Measurements from ENCODE around the gene CERT1. TPM values are rescaled to one million over a fixed set of nuclear protein-coding genes. Genes with fewer than 3 reads are reported as not detected.

Gene CERT1
- total RNA-seq, 1 experiment from 2014 or later = 50.2 TPM

GRCh38 chr5:75526070-75526469 is 14.6 kb upstream of the CERT1 start:
- H3K79me1 ChIP-seq (ENCODE audit: insufficient read depth, low read depth, low read length, poor library complexity, severe bottlenecking) = peaks cover 6% of the 10 kb centered on the region
- no peak overlapping the region for H3K56ac ChIP-seq (ENCODE audit: insufficient read length, low read depth, low read length)
- Mint-ChIP-seq H3K4me1 (peaks cover 2 to 4% of the 10 kb centered on the region in 2 experiments; a peak in 3 of 4 replicates), H3K4me3 (no peak overlapping the region), H3K9me3 (peaks cover 6 to 7% of the 10 kb centered on the region in 2 experiments), H3K27ac (no peak overlapping the region), H3K27me3 (ENCODE audit: low read depth) (no peaks in the 10 kb centered on the region), H3K36me3 (ENCODE audit: insufficient read depth in 1 of 3, low read depth in 3 of 3) (peaks cover 10 to 13% (median 11%) of the 10 kb centered on the region in 3 experiments)
- no peaks in the 10 kb centered on the region for H3K9me3 ChIP-seq (ENCODE audit: control insufficient read depth, low read depth, low read length)
- H4K91ac ChIP-seq (ENCODE audit: insufficient read length, low read depth, low read length) = no peak overlapping the region
- H2BK12ac ChIP-seq (ENCODE audit: insufficient read length, low read depth, low read length) = no peak overlapping the region
- H2AK5ac ChIP-seq (ENCODE audit: insufficient read length, low read length) = no peak overlapping the region
- H2BK15ac ChIP-seq (ENCODE audit: low read depth, low read length) = no peak overlapping the region
- no peak overlapping the region for H3K9ac ChIP-seq (ENCODE audit: extremely low read depth, insufficient read length, low read length)
- H3K23ac ChIP-seq (ENCODE audit: insufficient read length, low read depth, low read length) = no peak overlapping the region
- H4K20me1 ChIP-seq (ENCODE audit: control insufficient read depth, insufficient read depth, insufficient read length) = no peaks in the 10 kb centered on the region
- H3K27me3 ChIP-seq (ENCODE audit: insufficient read depth, low read length) = no peaks in the 10 kb centered on the region
- no peak overlapping the region for H3K14ac ChIP-seq (ENCODE audit: insufficient read depth, low read length)
- H3K18ac ChIP-seq (ENCODE audit: insufficient read length, low read depth, low read length) = no peak overlapping the region
- H3K79me2 ChIP-seq (ENCODE audit: insufficient read depth, low read length) = peaks cover 2% of the 10 kb centered on the region; the same call in 1 of the 2 replicates
- no peak overlapping the region for H3K4me2 ChIP-seq (ENCODE audit: insufficient read depth, insufficient read length, low read length)
- no peak overlapping the region for H3K27ac ChIP-seq (ENCODE audit: insufficient read length, low read depth, low read length)
- no peak overlapping the region for H3K4ac ChIP-seq (ENCODE audit: low read depth, low read length)
- no peak overlapping the region for H2BK120ac ChIP-seq (ENCODE audit: low read depth, low read length, poor library complexity, severe bottlenecking)
- no peak overlapping the region for H4K5ac ChIP-seq (ENCODE audit: insufficient read length, low read depth, low read length)
- no peak overlapping the region for H2BK5ac ChIP-seq (ENCODE audit: insufficient read length, low read length)
- WGBS (ENCODE audit: extremely low coverage, insufficient read length, low lambda C conversion rate) = no CpG with 5 or more reads among the region's 2 CpGs
- no peak overlapping the region for H2BK20ac ChIP-seq (ENCODE audit: low read depth, low read length, poor library complexity, severe bottlenecking)
- H3K23me2 ChIP-seq (ENCODE audit: insufficient read length, low read depth, low read length, poor library complexity, severe bottlenecking) = no peaks in the 10 kb centered on the region
- no peak overlapping the region for H3T11ph ChIP-seq (ENCODE audit: low read length)
- DNase-seq = no peak
- H4K8ac ChIP-seq (replicated peaks; ENCODE audit: insufficient read length, low read depth, low read length) = no peak overlapping the region
- no peaks in the 10 kb centered on the region for H3K4me1 ChIP-seq (ENCODE audit: insufficient read depth, low read length)
- H2AFZ ChIP-seq (ENCODE audit: low read length) = no peak overlapping the region
- TF ChIP-seq, protein P1, sequence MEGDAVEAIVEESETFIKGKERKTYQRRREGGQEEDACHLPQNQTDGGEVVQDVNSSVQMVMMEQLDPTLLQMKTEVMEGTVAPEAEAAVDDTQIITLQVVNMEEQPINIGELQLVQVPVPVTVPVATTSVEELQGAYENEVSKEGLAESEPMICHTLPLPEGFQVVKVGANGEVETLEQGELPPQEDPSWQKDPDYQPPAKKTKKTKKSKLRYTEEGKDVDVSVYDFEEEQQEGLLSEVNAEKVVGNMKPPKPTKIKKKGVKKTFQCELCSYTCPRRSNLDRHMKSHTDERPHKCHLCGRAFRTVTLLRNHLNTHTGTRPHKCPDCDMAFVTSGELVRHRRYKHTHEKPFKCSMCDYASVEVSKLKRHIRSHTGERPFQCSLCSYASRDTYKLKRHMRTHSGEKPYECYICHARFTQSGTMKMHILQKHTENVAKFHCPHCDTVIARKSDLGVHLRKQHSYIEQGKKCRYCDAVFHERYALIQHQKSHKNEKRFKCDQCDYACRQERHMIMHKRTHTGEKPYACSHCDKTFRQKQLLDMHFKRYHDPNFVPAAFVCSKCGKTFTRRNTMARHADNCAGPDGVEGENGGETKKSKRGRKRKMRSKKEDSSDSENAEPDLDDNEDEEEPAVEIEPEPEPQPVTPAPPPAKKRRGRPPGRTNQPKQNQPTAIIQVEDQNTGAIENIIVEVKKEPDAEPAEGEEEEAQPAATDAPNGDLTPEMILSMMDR (conservative IDR thresholded peaks at IDR 0.05) = no peak

Measured in H9 (cell line).